Measurements from ENCODE around the gene CERS6. TPM values are rescaled to one million over a fixed set of nuclear protein-coding genes. Genes with fewer than 3 reads are reported as not detected.

Gene CERS6
- total RNA-seq, 1 donor from 2014 or later: 17.7 TPM

GRCh38 chr2:168448980-168449379 is 7.1 kb upstream of the CERS6 start:
- TF ChIP-seq CTCF (IDR thresholded peaks at IDR 0.05; ENCODE audit: insufficient read depth, low read length, poor library complexity, severe bottlenecking): no peak
- H3K27me3 ChIP-seq (ENCODE audit: control insufficient read depth, insufficient read depth, low read length): no peaks in the 10 kb centered on the region
- no peaks in the 10 kb centered on the region for H3K36me3 ChIP-seq (ENCODE audit: control insufficient read depth, insufficient read depth, low read length)
- DNase-seq (ENCODE audit: low read depth): no peak
- H3K4me3 ChIP-seq (ENCODE audit: low read depth, low read length): no peak overlapping the region

- TF ChIP-seq CTCF (IDR thresholded peaks at IDR 0.05; ENCODE audit: insufficient read depth, low read length, poor library complexity, severe bottlenecking): no peak
- H3K4me3 ChIP-seq (ENCODE audit: low read depth, low read length): no peak overlapping the region
- no peaks in the 10 kb centered on the region for H3K27me3 ChIP-seq (ENCODE audit: control insufficient read depth, insufficient read depth, low read length)
- no peaks in the 10 kb centered on the region for H3K36me3 ChIP-seq (ENCODE audit: control insufficient read depth, insufficient read depth, low read length)
- DNase-seq (ENCODE audit: low read depth): no peak
Measured at GRCh38 chr2:168449419-168449818, 6.7 kb upstream of the CERS6 start.

GRCh38 chr2:168450171-168450570 is 5.9 kb upstream of the CERS6 start:
- H3K36me3 ChIP-seq (ENCODE audit: control insufficient read depth, insufficient read depth, low read length): no peaks in the 10 kb centered on the region
- H3K4me3 ChIP-seq (ENCODE audit: low read depth, low read length): no peak overlapping the region
- H3K27me3 ChIP-seq (ENCODE audit: control insufficient read depth, insufficient read depth, low read length): no peaks in the 10 kb centered on the region
- DNase-seq (ENCODE audit: low read depth): no peak
- no peak for TF ChIP-seq CTCF (IDR thresholded peaks at IDR 0.05; ENCODE audit: insufficient read depth, low read length, poor library complexity, severe bottlenecking)

GRCh38 chr2:168450732-168451131 is 5.3 kb upstream of the CERS6 start:
- Histone ChIP-seq H3K27me3 (ENCODE audit: control insufficient read depth, insufficient read depth, low read length) (no peaks in the 10 kb centered on the region), H3K36me3 (ENCODE audit: control insufficient read depth, insufficient read depth, low read length) (no peaks in the 10 kb centered on the region), H3K4me3 (ENCODE audit: low read depth, low read length) (no peak overlapping the region)
- TF ChIP-seq CTCF (IDR thresholded peaks at IDR 0.05; ENCODE audit: insufficient read depth, low read length, poor library complexity, severe bottlenecking): no peak
- DNase-seq (ENCODE audit: low read depth): no peak

GRCh38 chr2:168452781-168453180 is 3.3 kb upstream of the CERS6 start:
- Histone ChIP-seq H3K36me3 (ENCODE audit: control insufficient read depth, insufficient read depth, low read length) (no peaks in the 10 kb centered on the region), H3K4me3 (ENCODE audit: low read depth, low read length) (no peak overlapping the region), H3K27me3 (ENCODE audit: control insufficient read depth, insufficient read depth, low read length) (no peaks in the 10 kb centered on the region)
- no peak for TF ChIP-seq CTCF (IDR thresholded peaks at IDR 0.05; ENCODE audit: insufficient read depth, low read length, poor library complexity, severe bottlenecking)
- no peak for DNase-seq (ENCODE audit: low read depth)

- no peak overlapping the region for H3K4me3 ChIP-seq (ENCODE audit: low read depth, low read length)
- DNase-seq (ENCODE audit: low read depth): no peak
- no peaks in the 10 kb centered on the region for H3K27me3 ChIP-seq (ENCODE audit: control insufficient read depth, insufficient read depth, low read length)
- TF ChIP-seq CTCF (IDR thresholded peaks at IDR 0.05; ENCODE audit: insufficient read depth, low read length, poor library complexity, severe bottlenecking): no peak
- H3K36me3 ChIP-seq (ENCODE audit: control insufficient read depth, insufficient read depth, low read length): no peaks in the 10 kb centered on the region
Measured at GRCh38 chr2:168453404-168453803, 2.7 kb upstream of the CERS6 start.
